Activated CD8-positive, alpha-beta memory T cell treated with anti-CD3 and anti-CD28 coated beads for 1 hour (primary cell): Measurements from ENCODE around the gene LINGO4.
A peak's percentile ranks its signal among the peaks of the same experiment; 100 is the strongest.
"Not testable (repeated sequence)": the region's sequence is repeated elsewhere in the genome, so short reads cannot be mapped to it uniquely, and the experiment has no call there.

ENCODE experiments used
- DNase-seq, 2 donors: peaks; one replicate each; pipeline ENCODE4 v3.0.0-alpha.2; 2020; ENCODE audit warnings: low read depth in 1 of 2; ENCODE audit errors: extremely low read depth in 1 of 2

Gene LINGO4

GRCh38 chr1:151790071-151790939, 14.9 kb downstream of the LINGO4 start, which contains the start of gene TDRKH:
TSS of gene TDRKH (minus strand) at chr1:151790500. CDS start at chr1:151783022, 7,478 bp downstream.
- peak; percentile 94 to 97 for DNase-seq

GRCh38 chr1:151787689-151788088, 17.5 kb downstream of the LINGO4 start:
- no peak for DNase-seq

- DNase-seq, result no peak
Observed at GRCh38 chr1:151783796-151784195, 21.4 kb downstream of the LINGO4 start.

GRCh38 chr1:151782741-151783140, 22.5 kb downstream of the LINGO4 start:
- no peak for DNase-seq

GRCh38 chr1:151782026-151782425, 23.2 kb downstream of the LINGO4 start:
- not testable (repeated sequence) for DNase-seq

GRCh38 chr1:151780736-151781135, 24.5 kb downstream of the LINGO4 start:
- not testable (repeated sequence) for DNase-seq

- DNase-seq, result no peak
Observed at GRCh38 chr1:151779852-151780251, 25.4 kb downstream of the LINGO4 start.

- no peak for DNase-seq
Observed at GRCh38 chr1:151777317-151777716, 27.9 kb downstream of the LINGO4 start.

- no peak for DNase-seq
Observed at GRCh38 chr1:151776665-151777062, 28.6 kb downstream of the LINGO4 start.

- no peak for DNase-seq
Observed at GRCh38 chr1:151775894-151776664, 29.1 kb downstream of the LINGO4 start.

- no peak for DNase-seq
Observed at GRCh38 chr1:151774256-151774922, 30.8 kb downstream of the LINGO4 start.

- no peak for DNase-seq
Observed at GRCh38 chr1:151773702-151774101, 31.5 kb downstream of the LINGO4 start.

GRCh38 chr1:151769270-151769669, 35.9 kb downstream of the LINGO4 start:
- DNase-seq, result not testable (repeated sequence)

- not testable (repeated sequence) for DNase-seq
Observed at GRCh38 chr1:151768351-151769066, 36.7 kb downstream of the LINGO4 start.

GRCh38 chr1:151763990-151764389, 41.2 kb downstream of the LINGO4 start:
- DNase-seq, result no peak

- DNase-seq, result peak; percentile 46 to 77
Observed at GRCh38 chr1:151762941-151763921, 42.0 kb downstream of the LINGO4 start, which contains the start of gene MRPL9. TSS of gene MRPL9 (minus strand) at chr1:151763496. CDS start at chr1:151763479, 17 bp downstream.

GRCh38 chr1:151760597-151761385, 44.4 kb downstream of the LINGO4 start:
- no peak for DNase-seq

GRCh38 chr1:151759241-151759640, 46.0 kb downstream of the LINGO4 start:
- DNase-seq, result no peak
